Measurements from ENCODE around the gene PTPN14.

The PTPN14 gene

GRCh38 chr1:214386747-214387146 lies 164.7 kb downstream of the PTPN14 start:
- DNase-seq: no peak

- no peak for DNase-seq
Observed at GRCh38 chr1:214386333-214386732, 165.1 kb downstream of the PTPN14 start.

GRCh38 chr1:214385428-214385827 lies 166.0 kb downstream of the PTPN14 start:
- DNase-seq: no peak

GRCh38 chr1:214384373-214385079 lies 166.9 kb downstream of the PTPN14 start:
- DNase-seq: no peak

GRCh38 chr1:214383381-214384372 lies 167.7 kb downstream of the PTPN14 start:
- no peak for DNase-seq

- DNase-seq: no peak
Observed at GRCh38 chr1:214380986-214381695, 170.3 kb downstream of the PTPN14 start.

GRCh38 chr1:214380396-214380795 lies 171.0 kb downstream of the PTPN14 start:
- DNase-seq: no peak

GRCh38 chr1:214379236-214379970 lies 172.0 kb downstream of the PTPN14 start:
- DNase-seq: no peak

GRCh38 chr1:214378492-214378891 lies 172.9 kb downstream of the PTPN14 start:
- no peak for DNase-seq

- DNase-seq: no peak
Observed at GRCh38 chr1:214377886-214378285, 173.5 kb downstream of the PTPN14 start.

- no peak for DNase-seq
Observed at GRCh38 chr1:214377485-214377884, 173.9 kb downstream of the PTPN14 start.

- DNase-seq: no peak
Observed at GRCh38 chr1:214372092-214372491, 179.3 kb downstream of the PTPN14 start.

- no peak for DNase-seq
Observed at GRCh38 chr1:214370615-214371014, 180.8 kb downstream of the PTPN14 start.

GRCh38 chr1:214369364-214369763 lies 182.0 kb downstream of the PTPN14 start:
- DNase-seq: no peak

- no peak for DNase-seq
Observed at GRCh38 chr1:214367841-214368240, 183.6 kb downstream of the PTPN14 start.

GRCh38 chr1:214364786-214365295 lies 186.6 kb downstream of the PTPN14 start:
- DNase-seq: no peak

- no peak for DNase-seq
Observed at GRCh38 chr1:214364386-214364785, 187.0 kb downstream of the PTPN14 start.

GRCh38 chr1:214363386-214363785 lies 188.0 kb downstream of the PTPN14 start:
- DNase-seq: no peak

- DNase-seq: no peak
Observed at GRCh38 chr1:214362188-214362882, 189.1 kb downstream of the PTPN14 start.

- DNase-seq: no peak
Observed at GRCh38 chr1:214361636-214362035, 189.8 kb downstream of the PTPN14 start.

- no peak for DNase-seq
Observed at GRCh38 chr1:214360525-214361164, 190.8 kb downstream of the PTPN14 start.
